Measurements from ENCODE around the gene PES1.

DNA sequence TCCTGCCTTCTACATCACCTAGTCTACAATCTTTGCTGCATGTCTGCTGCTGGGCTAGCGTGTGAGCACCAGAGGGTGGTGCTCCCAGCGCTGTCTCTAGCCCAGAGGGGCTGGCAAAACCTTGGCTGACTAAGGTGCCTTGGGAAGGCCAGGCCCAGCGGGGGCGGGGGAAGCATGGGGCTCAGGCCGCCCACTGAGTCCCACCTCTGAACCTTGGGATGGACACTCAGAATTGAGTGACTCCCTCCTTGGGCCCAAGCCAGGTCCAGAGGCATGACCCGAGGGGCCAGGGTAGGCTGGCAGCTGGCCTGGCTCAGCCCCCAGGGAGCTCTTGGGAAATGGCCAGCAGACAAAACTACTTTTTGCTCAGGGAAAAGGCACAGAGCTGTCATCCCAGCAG, 9.7 kb downstream of the PES1 start:
- TF ChIP-seq POLR2AphosphoS5 (IDR thresholded peaks at IDR 0.05) (no peak), EP300 (IDR thresholded peaks at IDR 0.05) (no peak)
- TF ChIP-seq, protein P1, sequence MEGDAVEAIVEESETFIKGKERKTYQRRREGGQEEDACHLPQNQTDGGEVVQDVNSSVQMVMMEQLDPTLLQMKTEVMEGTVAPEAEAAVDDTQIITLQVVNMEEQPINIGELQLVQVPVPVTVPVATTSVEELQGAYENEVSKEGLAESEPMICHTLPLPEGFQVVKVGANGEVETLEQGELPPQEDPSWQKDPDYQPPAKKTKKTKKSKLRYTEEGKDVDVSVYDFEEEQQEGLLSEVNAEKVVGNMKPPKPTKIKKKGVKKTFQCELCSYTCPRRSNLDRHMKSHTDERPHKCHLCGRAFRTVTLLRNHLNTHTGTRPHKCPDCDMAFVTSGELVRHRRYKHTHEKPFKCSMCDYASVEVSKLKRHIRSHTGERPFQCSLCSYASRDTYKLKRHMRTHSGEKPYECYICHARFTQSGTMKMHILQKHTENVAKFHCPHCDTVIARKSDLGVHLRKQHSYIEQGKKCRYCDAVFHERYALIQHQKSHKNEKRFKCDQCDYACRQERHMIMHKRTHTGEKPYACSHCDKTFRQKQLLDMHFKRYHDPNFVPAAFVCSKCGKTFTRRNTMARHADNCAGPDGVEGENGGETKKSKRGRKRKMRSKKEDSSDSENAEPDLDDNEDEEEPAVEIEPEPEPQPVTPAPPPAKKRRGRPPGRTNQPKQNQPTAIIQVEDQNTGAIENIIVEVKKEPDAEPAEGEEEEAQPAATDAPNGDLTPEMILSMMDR (IDR thresholded peaks at IDR 0.05), result no peak
